Hepatocyte (in vitro differentiated cells): ENCODE results near the gene TXNDC16. TPM values are rescaled to one million over a fixed set of nuclear protein-coding genes. Genes with fewer than 3 reads are reported as not detected.

Source experiments
- DNase-seq: peaks from one replicate; pipeline ENCODE4 v3.0.0-alpha.2; 2016; ENCODE audit warnings: low spot score
- H2AFZ ChIP-seq: fragments of 200-600 bp; sonication (generic); 2 replicates; pipeline ENCODE4 v1.6.0; 2016; ENCODE audit warnings: antibody characterized with exemption, mild to moderate bottlenecking
- H3K27ac ChIP-seq: fragments of 200-600 bp; sonication (generic); 2 replicates; pipeline ENCODE4 v1.5.1; 2016; ENCODE audit warnings: mild to moderate bottlenecking
- H3K27me3 ChIP-seq: fragments of 200-600 bp; sonication (generic); 2 replicates; pipeline ENCODE4 v1.6.1; 2016
- H3K36me3 ChIP-seq: fragments of 200-600 bp; sonication (generic); replicated peaks from 2 replicates; pipeline ENCODE4 v1.5.1; 2016; ENCODE audit warnings: low read depth; ENCODE audit not compliant: insufficient read depth
- H3K4me1 ChIP-seq: fragments of 200-600 bp; sonication (generic); 2 replicates; pipeline ENCODE4 v1.5.1; 2016; ENCODE audit warnings: mild to moderate bottlenecking, moderate library complexity; ENCODE audit not compliant: insufficient read depth
- H3K4me2 ChIP-seq: fragments of 200-600 bp; sonication (generic); 2 replicates; pipeline ENCODE4 v1.6.0; 2016
- H3K4me3 ChIP-seq: fragments of 200-600 bp; sonication (generic); 2 replicates; pipeline ENCODE4 v1.5.1; 2016; ENCODE audit warnings: mild to moderate bottlenecking
- H3K79me2 ChIP-seq: fragments of 200-600 bp; sonication (generic); 2 replicates; pipeline ENCODE4 v1.6.0; 2017; ENCODE audit warnings: mild to moderate bottlenecking
- H3K9me2 ChIP-seq: fragments of 200-600 bp; sonication (generic); replicated peaks from 2 replicates; pipeline ENCODE4 v1.6.0; 2017; ENCODE audit warnings: mild to moderate bottlenecking; ENCODE audit not compliant: insufficient read depth
- H3K9me3 ChIP-seq: fragments of 200-600 bp; sonication (generic); 2 replicates; pipeline ENCODE4 v1.5.1; 2016; ENCODE audit warnings: low read depth, mild to moderate bottlenecking
- H4K20me1 ChIP-seq: fragments of 200-600 bp; sonication (generic); 2 replicates; pipeline ENCODE4 v1.6.0; 2016; ENCODE audit warnings: mild to moderate bottlenecking; ENCODE audit not compliant: insufficient read depth, poor library complexity, severe bottlenecking
- EZH2 ChIP-seq: fragments of 200-600 bp; sonication (generic); IDR thresholded peaks from 2 replicates; pipeline ENCODE4 v1.6.1; 2016; ENCODE audit warnings: antibody characterized with exemption, mild to moderate bottlenecking, borderline replicate concordance
- EZH2phosphoT487 ChIP-seq: fragments of 200-600 bp; sonication (generic); IDR thresholded peaks from one replicate; pipeline ENCODE4 v1.6.1; 2018; ENCODE audit warnings: antibody characterized with exemption, mild to moderate bottlenecking, low read depth, moderate library complexity; ENCODE audit not compliant: unreplicated experiment, severe bottlenecking
- WGBS: methylation state at CpG from one replicate; pipeline ENCODE4 v1.1.6; 2016; ENCODE audit warnings: low lambda C conversion rate; ENCODE audit errors: missing lambda C conversion rate; 5-methylcytosine and 5-hydroxymethylcytosine counted together
- polyA plus RNA-seq: library from polyadenylated mRNA; unstranded; fragments of >200 nt; fragmentation: Nextera tagmentation; extraction: Ambion mirVana; gene quantifications from 2 replicates; pipeline ENCODE4 v1.2.1, GENCODE V29; 2016
- total RNA-seq: library from RNA; depleted of rRNA; stranded (reverse); fragments of >200 nt; gene quantifications from 2 replicates; pipeline ENCODE4 v1.2.3, GENCODE V29; 2014
- TF ChIP-seq, protein P1 (sequence below): fragments of 200-600 bp; sonication (generic); IDR thresholded peaks from 2 replicates; pipeline ENCODE4 v1.5.1; 2016; ENCODE audit warnings: antibody characterized with exemption, mild to moderate bottlenecking; ENCODE audit not compliant: poor library complexity

The TXNDC16 gene, protein sequence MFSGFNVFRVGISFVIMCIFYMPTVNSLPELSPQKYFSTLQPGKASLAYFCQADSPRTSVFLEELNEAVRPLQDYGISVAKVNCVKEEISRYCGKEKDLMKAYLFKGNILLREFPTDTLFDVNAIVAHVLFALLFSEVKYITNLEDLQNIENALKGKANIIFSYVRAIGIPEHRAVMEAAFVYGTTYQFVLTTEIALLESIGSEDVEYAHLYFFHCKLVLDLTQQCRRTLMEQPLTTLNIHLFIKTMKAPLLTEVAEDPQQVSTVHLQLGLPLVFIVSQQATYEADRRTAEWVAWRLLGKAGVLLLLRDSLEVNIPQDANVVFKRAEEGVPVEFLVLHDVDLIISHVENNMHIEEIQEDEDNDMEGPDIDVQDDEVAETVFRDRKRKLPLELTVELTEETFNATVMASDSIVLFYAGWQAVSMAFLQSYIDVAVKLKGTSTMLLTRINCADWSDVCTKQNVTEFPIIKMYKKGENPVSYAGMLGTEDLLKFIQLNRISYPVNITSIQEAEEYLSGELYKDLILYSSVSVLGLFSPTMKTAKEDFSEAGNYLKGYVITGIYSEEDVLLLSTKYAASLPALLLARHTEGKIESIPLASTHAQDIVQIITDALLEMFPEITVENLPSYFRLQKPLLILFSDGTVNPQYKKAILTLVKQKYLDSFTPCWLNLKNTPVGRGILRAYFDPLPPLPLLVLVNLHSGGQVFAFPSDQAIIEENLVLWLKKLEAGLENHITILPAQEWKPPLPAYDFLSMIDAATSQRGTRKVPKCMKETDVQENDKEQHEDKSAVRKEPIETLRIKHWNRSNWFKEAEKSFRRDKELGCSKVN
- total RNA-seq (14.2 and 14.5 TPM in 2 replicates), polyA plus RNA-seq (5.0 and 7.0 TPM in 2 replicates)

DNA sequence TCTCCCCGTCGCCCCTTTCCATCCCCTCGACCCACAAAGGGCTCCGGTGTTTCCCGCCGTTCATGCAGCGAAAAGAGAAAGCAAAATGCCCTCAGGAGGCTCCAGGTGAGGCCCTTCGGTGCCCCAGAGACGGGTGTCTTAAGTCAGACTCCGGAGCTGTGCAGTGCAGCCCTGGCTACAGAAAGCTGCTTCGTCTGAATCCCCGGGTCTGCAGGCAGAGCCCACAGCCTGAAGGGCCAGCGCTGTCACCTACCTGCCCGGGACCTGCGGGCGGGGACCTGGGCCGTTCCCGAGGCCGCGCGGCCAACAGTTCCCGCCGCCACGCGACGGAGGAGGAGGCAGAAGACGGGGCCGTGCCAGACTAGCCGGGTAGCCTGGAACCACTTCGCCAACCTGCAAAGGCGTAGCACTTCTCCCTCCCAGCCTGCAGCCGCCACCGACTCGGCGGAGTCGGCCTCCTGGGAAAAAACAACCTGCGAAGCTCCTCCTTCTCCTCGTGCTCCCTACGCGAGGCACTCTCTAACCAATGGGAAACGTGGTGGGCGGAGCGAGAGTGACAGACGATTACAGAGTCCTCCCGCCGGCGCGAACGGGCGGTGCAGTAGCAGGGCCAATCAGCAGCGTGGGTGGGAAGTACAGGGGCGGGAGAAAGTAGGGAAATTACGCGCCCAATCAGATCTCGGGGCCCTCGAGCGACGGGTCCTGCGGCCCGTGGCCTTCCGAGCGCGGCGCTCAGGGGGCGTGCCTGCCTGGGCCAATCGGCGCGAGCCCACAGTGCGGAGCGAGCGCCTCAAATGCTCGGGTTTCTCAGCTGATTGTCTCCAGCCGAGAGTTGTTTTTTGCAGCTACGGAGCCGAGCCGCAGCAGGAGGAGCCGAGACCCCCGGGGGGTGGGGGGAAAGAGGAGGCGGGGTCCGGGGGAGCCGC lies at the start of gene TXNDC16, which contains the start of gene GPR137C:
Gene TXNDC16 (minus strand): TSS at position 443 of the 926 bp plus-strand sequence. CDS start 8,948 bp downstream, outside the sequence.
Gene GPR137C (plus strand): TSS at position 774 of the 926 bp plus-strand sequence. CDS start 312 bp downstream, outside the sequence.
- Histone ChIP-seq H4K20me1 (no peaks in the 10 kb centered on the region), H3K36me3 (no peaks in the 10 kb centered on the region), H3K4me3 (peak within 1 kb of the TSS; percentile 78), H3K4me2 (peak within 1 kb of the TSS; percentile 95), H2AFZ (peak within 1 kb of the TSS; percentile 90), H3K27me3 (no peaks in the 10 kb centered on the region), H3K4me1 (peaks cover 6% of the 10 kb centered on the region), H3K27ac (peak within 1 kb of the TSS; percentile 67), H3K9me2 (no peaks in the 10 kb centered on the region), H3K9me3 (no peaks in the 10 kb centered on the region), H3K79me2 (peaks cover 27% of the 10 kb centered on the region)
- peak; percentile 100 for DNase-seq
- WGBS = under 1% methylated on average over 75 of the region's 81 CpGs
- TF ChIP-seq, protein P1, sequence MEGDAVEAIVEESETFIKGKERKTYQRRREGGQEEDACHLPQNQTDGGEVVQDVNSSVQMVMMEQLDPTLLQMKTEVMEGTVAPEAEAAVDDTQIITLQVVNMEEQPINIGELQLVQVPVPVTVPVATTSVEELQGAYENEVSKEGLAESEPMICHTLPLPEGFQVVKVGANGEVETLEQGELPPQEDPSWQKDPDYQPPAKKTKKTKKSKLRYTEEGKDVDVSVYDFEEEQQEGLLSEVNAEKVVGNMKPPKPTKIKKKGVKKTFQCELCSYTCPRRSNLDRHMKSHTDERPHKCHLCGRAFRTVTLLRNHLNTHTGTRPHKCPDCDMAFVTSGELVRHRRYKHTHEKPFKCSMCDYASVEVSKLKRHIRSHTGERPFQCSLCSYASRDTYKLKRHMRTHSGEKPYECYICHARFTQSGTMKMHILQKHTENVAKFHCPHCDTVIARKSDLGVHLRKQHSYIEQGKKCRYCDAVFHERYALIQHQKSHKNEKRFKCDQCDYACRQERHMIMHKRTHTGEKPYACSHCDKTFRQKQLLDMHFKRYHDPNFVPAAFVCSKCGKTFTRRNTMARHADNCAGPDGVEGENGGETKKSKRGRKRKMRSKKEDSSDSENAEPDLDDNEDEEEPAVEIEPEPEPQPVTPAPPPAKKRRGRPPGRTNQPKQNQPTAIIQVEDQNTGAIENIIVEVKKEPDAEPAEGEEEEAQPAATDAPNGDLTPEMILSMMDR = no peak
- TF ChIP-seq EZH2 (no peak), EZH2phosphoT487 (no peak)

DNA sequence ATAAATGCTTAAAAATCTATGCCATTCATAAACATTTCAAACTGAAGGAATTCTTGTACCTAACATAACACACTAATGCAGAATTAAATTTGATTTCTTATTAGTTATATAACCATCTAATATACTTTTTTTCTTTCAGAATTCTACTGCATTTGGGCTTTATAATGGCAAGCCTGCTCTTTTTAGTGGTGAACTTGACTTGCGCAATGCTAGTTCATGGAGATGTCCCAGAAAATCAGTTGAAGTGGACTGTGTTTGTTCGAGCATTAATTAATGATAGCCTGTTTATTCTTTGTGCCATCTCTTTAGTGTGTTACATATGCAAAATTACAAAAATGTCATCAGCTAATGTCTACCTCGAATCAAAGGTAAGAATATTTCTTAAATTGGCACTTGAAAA lies 47.7 kb upstream of the TXNDC16 start:
- WGBS = 98% methylated on average over 3 of the region's 3 CpGs
- DNase-seq = no peak
- no peaks in the 10 kb centered on the region for H3K36me3 ChIP-seq

DNA sequence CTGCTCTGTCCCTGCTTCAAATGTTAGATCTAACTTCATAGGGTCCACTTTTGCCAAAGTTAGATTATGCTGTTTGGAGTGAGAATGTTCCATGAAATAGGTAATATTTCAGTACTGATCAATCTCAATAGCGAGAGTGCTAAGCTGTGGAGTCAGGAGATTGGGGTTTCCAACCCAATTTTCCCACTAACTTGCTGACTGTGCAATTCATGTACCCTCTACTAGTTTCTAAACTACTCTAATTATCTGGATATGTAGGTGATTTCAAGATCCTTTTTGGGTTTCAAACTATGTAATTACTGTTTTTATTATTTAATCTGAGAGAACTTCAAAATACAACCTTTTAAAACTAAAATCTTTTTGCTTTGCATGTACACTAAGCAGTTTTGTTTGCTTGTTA lies 46.3 kb upstream of the TXNDC16 start:
- Histone ChIP-seq H3K27me3 (no peaks in the 10 kb centered on the region), H3K4me2 (no peak overlapping the region), H4K20me1 (no peaks in the 10 kb centered on the region), H2AFZ (no peak overlapping the region), H3K36me3 (no peaks in the 10 kb centered on the region), H3K9me2 (no peaks in the 10 kb centered on the region), H3K79me2 (no peaks in the 10 kb centered on the region), H3K9me3 (no peaks in the 10 kb centered on the region), H3K4me1 (no peaks in the 10 kb centered on the region), H3K4me3 (no peak overlapping the region), H3K27ac (no peak overlapping the region)
- 93% methylated on average over 1 of the region's 1 CpG for WGBS
- DNase-seq = no peak
- TF ChIP-seq, protein P1 = no peak
- no peak for TF ChIP-seq EZH2
- no peak for TF ChIP-seq EZH2phosphoT487

More for the DNA sequence above, 47.7 kb upstream of the TXNDC16 start:
- H3K79me2 ChIP-seq = no peaks in the 10 kb centered on the region
- no peaks in the 10 kb centered on the region for H4K20me1 ChIP-seq
- no peak overlapping the region for H2AFZ ChIP-seq
- no peak for TF ChIP-seq EZH2
- TF ChIP-seq EZH2phosphoT487 = no peak
- TF ChIP-seq, protein P1 = no peak
- H3K9me2 ChIP-seq = no peaks in the 10 kb centered on the region
- no peaks in the 10 kb centered on the region for H3K27me3 ChIP-seq
- no peak overlapping the region for H3K27ac ChIP-seq
- H3K9me3 ChIP-seq = peaks cover 3% of the 10 kb centered on the region
- no peak overlapping the region for H3K4me3 ChIP-seq
- no peaks in the 10 kb centered on the region for H3K4me1 ChIP-seq
- H3K4me2 ChIP-seq = no peak overlapping the region
